ENCODE data around the gene FRMPD4.

The FRMPD4 gene

DNA sequence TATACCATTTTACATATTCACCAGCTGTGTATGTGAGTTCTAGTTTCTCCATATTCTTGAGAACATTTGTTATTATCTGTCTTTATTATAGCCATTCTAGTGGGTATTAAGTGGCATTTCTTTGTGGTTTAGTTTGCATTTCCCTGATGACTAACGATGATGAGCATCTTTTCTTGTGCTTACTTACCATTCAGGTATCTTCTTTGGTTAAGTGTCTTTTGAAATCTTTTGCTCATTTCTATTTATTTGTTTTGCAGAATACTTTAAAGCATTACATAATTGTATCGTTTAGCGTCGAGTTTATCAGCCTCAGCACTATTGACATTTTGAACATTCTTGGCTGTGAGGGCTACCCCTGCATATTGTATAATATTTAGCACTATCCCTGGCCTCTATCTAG, 85.4 kb downstream of the FRMPD4 start:
- no peak for DNase-seq

DNA sequence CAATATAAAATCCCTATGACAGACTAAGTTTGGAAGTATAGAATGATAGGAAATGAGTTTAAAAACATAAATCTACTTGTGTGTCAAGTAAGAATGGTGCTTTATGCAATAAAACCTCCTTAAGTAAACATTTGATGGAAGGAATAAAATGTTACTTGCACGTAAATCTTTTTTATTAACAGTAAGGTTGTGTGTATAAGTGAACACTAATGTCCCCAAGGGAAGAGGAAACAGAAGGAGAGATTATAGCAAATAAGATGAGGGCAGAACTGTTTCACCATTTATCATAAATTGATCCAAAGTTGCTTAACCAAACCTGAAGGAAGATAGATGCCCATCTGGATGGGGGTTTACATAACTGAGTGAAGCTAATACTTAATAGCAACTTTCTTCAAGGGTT, 86.8 kb downstream of the FRMPD4 start:
- no peak for DNase-seq

DNA sequence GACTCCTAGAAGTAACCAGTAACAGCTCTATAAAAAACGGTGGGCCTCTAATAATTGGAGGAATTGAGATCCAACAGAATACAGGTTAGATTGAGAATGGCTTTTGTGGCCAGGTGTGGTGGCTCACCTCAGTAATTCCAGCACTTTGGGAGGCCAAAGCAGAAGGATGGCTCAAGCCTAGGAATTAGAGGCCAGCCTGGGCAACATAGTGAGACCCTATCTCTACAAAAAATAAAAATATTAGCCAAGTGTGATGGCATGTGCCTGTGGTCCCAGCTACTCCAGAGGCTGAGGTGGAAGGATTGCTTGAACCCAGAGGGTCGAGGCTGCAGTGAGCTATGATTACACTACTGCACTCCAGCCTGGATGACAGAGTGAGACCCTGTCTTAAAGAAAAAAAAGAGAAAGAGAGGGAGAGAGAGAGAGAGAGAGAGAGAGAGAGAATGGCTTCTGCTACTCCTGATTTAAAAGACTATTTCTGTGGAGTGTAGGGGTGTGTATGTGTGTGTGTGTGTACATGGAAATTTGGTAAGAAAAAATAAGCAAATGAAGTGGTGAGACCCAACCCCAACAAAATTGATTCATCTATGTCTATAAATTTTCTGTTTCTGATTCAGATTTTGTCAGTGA, 89.3 kb downstream of the FRMPD4 start:
- DNase-seq: no peak

DNA sequence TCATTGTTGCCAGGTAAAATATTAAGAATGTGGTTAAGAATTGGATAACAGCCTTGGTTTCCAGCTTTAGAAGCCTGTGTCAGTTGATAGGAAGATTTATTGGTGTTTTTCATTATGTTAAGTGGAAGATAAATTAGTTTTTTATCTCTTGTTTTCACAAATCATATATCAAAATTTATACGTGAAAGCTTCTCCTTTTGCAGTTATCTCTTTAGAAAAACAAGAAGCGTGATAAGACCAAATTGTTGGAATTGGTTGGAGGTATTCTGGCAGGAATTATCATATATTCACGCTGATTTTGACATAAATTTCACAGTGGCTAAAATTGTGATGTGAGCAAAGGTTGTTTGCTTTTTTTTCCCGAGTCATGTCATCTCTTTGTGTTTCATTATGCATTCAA, 90.6 kb downstream of the FRMPD4 start:
- no peak for DNase-seq

DNA sequence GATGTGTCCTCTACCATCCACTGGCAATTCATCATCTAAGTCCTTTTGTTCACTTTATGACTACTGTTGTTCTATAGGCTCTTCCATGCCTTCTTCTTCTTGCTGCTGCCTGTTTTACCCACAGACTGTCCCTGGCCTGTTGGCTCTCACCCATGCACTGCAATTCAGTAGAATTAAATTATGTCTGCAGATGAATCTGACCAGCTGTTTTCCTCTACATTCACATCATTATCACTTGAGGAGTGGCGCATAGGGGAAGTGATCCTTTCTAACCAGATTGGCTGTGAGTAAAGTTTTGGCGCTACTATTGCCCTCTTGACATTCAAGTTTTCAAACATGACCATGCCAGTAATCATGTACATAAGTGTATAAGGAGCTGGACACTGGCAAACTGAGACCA, 91.7 kb downstream of the FRMPD4 start:
- DNase-seq: no peak

DNA sequence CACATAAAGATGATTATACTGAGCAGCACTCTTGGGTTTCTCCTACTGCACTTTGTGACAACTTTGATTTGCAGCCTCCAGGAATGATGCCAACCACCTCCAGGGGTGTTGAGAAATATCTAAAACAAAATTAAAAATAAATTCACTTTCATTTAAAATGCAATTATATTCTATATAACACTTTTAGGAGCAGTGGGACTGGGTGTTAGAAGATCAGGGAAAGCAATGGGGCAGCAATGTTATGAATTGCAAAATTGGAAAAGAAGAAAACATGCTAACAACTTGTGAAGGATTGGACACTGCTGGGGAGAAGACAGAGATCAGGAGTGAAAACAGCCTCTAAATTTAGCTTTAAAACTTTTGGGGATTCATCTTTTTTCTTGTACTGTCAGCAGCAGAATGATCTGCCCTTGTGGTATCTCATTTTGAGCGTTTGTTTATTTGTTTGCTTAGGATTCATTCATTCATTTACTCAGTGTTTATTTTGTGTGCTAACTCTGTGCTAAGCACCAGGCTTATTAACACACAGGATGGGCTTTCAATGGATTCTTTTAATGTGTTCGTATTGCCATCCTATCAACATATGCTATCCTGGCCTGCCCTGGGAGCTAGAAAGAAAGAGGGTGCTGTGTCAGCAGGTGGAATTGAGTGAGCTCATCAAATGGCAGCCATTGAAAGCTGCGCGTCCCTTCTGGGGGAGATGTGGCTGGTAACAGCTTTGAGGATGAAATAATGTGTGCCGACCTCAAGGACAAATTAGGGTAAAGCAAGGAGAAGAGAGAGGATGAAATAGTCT, 96.5 kb downstream of the FRMPD4 start:
- no peak for DNase-seq

DNA sequence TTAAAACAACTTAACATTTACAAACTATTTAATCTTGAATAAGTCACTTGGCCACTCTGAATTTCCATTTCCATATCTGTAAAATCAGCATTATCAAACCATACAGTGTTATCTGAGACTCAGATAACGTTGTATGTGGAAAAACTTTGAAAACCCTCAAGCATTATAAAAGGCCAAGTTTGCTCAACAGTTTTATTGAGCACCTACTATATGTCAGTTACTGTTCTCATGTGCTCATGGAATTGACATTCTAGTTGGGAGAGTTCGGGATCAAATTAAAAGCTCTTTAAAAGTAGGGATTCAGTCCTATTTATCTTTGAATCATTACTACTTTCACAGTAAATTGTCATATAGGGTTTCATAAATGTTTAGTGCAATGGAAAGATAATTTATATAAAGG, 97.9 kb downstream of the FRMPD4 start:
- DNase-seq: no peak

DNA sequence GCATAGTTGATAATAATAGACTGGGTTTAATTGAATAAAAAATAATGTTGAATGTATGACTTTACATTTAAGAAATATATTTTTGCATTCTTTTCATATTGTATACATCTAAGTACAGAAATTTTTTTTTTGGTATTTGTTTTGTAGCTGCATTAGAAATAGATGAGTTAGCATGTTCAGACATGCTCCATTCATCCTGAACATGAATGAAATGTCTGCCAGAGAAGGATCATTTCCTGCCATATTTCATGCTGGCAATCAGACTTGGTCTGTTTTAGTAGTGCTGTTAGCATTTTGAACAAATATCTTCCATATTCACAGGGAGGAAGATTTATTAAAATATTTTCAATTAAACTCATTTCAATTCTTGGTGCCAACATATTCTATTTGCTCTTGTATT, 98.9 kb downstream of the FRMPD4 start:
- DNase-seq: no peak

DNA sequence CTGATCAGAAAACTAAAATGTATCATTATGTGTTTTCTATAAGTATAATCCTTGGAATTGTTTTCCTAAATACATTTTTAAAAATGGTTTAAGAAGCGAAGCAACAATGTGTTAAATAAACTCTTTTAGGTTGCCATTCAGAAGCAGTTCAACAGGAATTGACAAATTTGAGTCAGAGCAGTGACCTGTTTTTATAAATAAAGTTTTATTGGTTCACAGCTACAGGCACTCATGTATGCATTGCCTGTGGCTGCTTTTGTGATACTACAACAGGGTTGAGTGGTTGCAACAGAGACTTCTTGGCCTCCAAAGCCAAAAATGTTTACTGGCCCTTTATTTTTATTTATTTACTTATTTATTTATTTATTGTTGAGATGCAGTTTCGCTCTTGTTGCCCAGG, 99.5 kb downstream of the FRMPD4 start:
- no peak for DNase-seq

DNA sequence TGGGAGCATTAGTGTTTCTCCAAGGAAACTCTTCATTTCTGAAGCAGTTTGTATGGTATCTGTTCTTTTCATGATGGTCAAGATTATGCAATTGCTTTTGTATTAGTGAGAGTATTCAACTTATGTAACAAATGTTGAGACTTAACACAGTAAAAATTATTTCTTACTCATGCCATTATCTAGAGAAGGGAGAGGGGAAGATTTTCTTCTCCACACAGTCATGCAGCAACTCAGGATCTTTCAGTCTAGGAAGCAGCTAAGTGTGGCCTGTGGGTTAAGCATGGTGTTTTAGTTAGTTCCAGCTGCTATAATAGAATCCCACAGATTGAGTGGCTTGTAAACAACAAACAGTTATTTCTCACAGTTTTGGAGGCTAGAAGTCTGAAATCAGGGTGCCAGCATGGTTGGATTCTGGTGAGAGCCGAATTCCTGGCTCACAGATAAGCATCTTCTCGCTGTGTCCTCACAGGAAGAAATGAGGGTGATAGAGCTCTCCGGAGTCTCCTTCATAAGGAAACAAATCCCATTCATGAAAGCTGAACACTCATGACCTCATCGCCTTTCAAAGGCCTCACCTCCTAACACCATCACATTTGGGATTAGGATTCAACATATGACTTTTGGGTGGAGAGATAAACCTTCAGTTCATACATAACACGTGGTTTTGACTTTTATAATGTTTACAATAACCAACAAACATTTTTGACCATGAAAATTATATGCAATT, 101.2 kb downstream of the FRMPD4 start:
- no peak for DNase-seq

DNA sequence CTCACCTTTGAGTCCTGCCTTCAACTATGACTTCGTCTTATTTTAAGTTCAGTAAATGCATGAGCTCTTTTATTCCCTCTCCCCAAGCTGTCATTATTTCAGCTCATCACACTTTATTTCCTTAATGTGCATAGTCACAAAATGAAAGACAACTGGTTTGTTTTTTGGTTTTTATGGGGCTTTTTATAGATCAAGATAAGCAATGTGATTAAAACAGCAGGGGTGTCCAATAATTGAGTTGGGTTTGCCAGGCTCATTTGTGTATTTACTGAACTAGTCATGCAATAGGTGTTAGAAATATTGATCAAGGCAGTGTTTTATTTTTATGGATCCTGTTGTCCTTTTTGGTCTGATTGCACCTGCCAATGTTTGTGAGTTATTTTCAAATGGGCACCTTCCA, 102.2 kb downstream of the FRMPD4 start:
- no peak for DNase-seq

DNA sequence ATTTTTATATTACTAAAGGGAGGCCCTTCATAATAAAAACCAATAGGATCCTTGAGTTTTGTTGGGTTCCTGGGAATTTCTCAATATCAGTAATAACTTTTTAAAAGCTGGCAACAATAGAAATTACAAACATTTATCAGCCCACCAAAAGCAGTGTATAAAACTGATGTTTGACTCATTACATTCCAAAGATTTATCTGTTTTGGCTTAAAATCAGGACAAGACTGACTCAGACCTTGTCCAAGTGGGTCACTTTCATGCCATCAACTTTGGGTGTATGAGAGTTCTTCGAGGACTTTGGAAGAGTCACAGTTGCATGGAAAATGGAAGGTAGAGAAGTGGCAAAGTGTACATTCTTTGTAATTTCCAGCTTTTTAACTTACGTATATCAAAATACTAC, 102.8 kb downstream of the FRMPD4 start:
- DNase-seq: no peak

DNA sequence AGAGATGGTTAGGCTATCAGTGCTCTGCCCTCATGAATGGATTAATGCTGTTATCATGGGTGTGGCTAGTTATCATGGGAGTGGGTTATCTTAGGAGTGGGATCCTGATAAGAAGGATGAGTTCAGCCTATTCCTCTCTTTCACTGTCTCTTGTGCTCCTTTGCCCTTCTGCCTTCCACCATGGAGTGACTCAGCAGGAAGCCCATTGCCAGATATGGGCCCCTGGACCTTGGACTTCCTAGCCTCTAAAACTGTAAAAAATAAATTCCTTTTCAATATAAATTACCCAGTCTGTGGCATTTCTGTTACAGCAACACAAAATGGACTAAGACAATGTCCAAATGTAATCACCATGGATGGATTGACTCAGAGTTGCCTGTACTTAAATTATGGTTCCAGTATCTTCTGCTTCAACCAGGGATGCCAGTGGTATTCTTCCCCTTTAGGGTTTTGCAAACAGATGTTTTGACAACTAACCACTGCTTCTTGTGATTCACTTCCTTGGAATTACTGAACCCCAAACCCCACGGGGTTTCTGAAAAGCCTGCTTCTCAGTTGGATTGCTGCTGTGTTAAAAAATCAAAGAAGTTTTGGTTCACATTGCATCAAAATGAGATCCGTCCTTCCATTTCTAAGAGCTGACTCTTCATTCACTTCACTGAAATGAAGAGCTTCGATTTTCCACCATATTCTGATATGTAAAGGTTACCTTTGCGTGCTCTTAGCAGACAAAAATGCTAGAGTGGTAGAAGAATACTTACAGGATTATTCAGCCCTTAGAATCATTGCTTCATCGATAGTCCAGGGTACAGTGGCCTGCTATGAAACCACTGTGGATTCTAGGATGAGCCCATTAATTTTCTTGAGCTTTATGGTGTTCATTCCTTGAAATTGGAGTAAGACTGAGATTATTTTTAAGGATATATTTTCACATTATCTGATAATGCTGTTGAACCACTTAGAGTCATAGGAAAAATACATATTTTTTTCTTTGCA, 107.7 kb downstream of the FRMPD4 start:
- DNase-seq: no peak

DNA sequence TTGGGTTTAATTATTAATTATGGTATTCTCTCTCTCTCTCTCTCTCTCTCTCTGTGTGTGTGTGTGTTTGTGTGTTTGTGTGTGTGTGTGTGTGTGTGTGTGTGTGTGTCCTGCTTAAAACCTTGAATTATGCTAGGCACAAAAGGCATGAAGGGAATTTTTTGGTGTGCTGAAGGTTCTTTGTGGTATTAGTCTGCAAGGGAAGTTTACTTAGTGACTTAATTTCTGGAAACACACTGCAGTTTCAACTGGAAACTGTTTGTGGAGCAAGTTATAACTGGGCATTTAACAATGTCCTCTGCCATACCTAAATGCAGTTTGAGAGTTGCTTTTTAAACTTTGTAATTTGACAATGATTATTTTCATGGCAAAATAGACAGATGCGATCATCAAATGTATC, 111.7 kb downstream of the FRMPD4 start:
- no peak for DNase-seq

DNA sequence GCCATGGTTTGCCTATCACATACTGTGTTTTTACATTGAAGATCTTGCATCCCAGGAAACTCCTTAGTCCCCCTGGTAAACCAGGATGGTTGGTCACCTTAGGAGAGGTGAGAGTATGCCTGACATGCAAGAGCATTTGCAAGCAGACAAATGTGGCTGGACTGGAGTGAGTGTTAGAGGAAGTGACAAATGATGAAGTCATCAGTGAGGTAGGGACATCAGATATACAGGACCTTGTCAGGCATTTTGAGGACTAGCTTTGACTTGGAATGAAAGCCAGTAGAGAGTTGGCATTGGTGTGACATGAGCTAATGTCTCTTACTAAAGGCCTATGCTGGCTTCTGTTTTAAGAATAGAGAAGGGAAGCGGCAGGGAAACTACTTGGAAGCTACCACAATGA, 124.9 kb downstream of the FRMPD4 start:
- DNase-seq: no peak

DNA sequence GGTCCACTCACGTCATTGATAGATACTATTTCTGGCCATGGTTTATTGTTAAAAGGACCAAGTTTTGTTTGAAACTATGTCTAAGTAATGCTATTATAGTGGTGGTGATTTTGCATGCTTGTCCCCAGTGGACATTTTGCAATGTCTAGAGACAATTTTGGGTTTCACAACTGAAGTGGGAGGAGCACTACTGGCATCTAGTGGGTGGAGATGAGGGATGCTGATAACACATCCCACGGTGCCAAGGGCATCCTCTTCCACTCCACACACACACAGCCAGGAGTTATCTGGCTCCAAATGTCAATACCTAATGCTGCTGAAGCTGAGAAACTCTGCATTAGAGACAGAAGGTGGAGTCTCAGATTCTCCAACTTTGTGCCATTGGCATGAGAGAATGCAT, 131.2 kb downstream of the FRMPD4 start:
- no peak for DNase-seq

DNA sequence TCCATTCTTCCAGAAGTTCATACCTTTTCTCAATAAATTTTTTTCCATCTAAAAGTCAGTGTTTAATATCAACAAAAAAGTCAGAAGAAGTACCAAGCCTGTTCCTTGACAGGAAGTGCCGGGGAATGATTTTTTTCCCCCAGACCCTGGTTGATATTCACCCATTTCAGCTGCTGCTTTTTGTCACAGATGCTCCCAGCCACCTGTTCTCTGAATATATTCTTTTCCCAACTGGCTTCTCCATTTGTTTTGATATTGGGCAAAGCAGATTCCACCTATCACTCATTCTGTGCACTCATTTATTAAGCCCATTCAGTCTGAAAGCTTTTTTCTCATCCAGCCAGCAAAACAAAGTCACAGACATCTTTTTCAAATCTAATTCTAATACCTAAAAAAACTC, 139.9 kb downstream of the FRMPD4 start:
- DNase-seq: no peak

DNA sequence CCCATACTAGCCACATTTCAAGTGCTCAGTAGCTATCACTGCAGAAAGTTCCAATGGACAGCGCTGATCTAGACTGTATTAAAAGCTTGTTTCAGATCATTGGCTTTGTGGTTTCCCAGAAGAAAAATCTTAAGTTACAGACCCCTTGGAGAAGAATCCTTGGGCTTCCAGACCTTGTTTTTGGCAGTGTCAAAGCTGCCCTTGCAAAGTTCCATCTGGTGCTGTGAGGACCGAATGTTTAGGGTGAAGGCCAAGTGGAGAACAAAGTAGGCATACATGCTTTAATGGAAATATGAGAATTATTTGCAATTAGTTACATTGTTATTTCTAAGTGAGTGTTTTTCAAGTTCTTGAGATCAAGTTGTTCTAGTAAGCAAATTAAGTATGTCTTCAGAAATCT, 144.7 kb downstream of the FRMPD4 start:
- no peak for DNase-seq

DNA sequence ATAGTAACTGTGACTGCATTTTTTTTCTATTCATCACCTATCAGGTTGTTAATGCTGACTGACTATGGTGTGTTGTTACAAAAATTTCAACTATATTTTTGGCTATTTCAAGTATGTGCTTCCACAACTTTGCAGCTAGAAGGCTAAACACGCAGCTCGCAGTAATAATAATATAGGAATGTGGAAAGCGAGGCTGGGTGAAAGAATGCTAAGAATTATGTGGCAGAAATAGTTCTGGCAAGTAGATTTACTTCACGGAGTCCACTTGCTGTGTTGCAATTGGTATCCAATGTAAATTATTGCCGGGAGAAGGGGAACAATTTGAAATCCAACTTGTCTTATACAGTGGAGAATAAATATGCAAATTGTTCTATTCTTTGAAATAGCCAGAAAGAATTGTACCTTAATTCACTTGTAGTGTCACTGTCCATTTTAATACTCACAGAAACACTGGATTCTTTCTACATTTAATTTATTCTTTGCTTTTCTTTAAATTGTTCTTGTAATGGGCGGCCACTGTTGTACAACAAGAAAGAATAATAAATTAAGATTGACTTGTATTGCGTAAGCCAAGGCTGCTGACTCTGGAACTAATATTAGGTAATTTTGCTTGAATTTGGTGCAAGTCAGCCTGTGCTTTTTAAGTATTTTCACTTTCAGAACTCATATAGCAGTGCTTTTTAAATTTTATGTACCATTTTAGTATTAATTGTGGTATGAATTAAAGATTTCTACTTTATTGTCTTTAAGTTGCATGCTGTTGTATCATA, 154.9 kb downstream of the FRMPD4 start:
- no peak for DNase-seq

DNA sequence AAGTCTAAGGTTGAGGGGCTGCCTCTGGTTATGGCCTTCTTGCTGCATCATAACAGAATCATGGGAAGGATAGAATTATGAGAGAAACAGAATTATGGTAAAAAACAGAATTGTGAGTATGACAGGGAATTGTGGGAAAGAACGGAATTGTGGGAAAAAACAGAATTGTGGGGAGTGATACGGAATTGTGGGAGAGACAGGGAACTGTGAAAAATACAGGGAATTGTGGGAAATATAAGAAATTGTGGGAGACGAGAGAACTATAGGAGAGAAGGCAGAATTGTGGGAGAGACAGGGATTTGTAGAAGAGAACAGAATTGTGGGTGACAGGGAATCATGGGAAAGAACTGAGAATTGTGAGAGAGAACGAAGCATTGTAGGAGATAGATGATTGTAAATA, 159.1 kb downstream of the FRMPD4 start:
- no peak for DNase-seq

DNA sequence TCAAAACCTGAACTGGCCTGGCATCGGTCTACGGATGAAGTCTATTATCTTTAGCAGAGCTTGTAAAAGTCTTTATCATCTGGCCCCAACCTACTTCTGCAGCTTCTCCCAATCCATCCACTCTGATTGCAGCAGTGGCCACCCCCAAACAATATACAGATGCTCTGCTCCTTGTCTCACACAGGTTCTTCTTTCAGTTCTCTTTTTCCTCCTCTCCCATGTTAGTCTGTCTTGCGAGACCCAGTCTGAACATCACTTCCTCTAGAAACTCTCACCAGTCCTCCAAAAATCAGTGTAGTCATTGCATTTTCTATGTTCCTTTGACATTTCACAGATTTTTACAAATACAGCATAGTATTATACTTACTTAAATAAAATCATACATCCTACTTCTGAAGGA, 163.0 kb downstream of the FRMPD4 start:
- DNase-seq: no peak

DNA sequence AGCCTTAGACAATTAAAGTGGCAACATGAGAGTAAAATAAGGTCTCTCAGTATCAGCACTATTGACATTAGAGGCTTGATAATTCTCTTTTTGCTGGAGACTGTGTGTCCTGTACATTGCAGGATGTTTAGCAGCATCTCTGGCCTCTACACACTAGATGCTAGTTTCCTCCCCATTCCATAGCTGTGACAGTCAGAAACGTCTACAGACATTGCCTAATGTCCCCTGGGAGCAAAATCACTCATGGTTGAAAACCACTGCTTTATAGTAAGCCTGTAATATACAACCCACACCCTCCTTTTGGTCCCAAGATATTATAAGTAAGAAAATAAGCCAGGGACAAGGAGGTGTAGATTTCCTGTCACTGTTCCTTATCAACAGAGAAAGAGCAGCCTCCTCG, 166.0 kb downstream of the FRMPD4 start:
- DNase-seq: no peak

All from NCI-H2227 treated with DMSO at 0.1 percent for 48 hours (cell line).